Measurements from ENCODE around the gene BCL2. TPM values are rescaled to one million over a fixed set of nuclear protein-coding genes. Genes with fewer than 3 reads are reported as not detected.

Gene BCL2
- total and polyA plus RNA-seq, 2 donors from 2014 or later: 6.0 to 39.2 TPM

- H3K27ac ChIP-seq (ENCODE audit: low read depth in 2 of 2, low read length in 2 of 2): no peak overlapping the region
- H3K36me3 ChIP-seq (ENCODE audit: control insufficient read depth in 2 of 3, insufficient read depth in 3 of 3, low read length in 3 of 3): no peaks in the 10 kb centered on the region
- H3K27me3 ChIP-seq (ENCODE audit: control insufficient read depth, insufficient read depth, low read length): no peaks in the 10 kb centered on the region
- no peak overlapping the region for H3K9ac ChIP-seq (ENCODE audit: low read length in 3 of 3)
- FAIRE-seq (no peak), DNase-seq (no peak)
- H3K4me3 ChIP-seq (ENCODE audit: low read length in 3 of 3): no peak overlapping the region
- H3K4me1 ChIP-seq (ENCODE audit: control insufficient read depth in 2 of 3, insufficient read depth in 2 of 3, low read depth in 1 of 3, low read length in 3 of 3): peaks cover 0 to 16% (median 13%) of the 10 kb centered on the region in 3 donors
- intact Hi-C loops (cut with DNase I): no loop called here
- no peak for TF ChIP-seq CTCF (IDR thresholded peaks at IDR 0.05; ENCODE audit: borderline replicate concordance, extremely low read depth, insufficient read depth)
- H3K9me3 ChIP-seq (ENCODE audit: control insufficient read depth in 2 of 3, insufficient read depth in 1 of 3, low read length in 3 of 3): no peaks in the 10 kb centered on the region
These were observed 74.0 kb downstream of the BCL2 start for GRCh38 chr18:63245600-63245999.

GRCh38 chr18:63244607-63245006 lies 75.0 kb downstream of the BCL2 start:
- no peak for TF ChIP-seq CTCF (IDR thresholded peaks at IDR 0.05; ENCODE audit: borderline replicate concordance, extremely low read depth, insufficient read depth)
- peaks cover 0 to 22% (median 13%) of the 10 kb centered on the region in 3 donors for H3K4me1 ChIP-seq (ENCODE audit: control insufficient read depth in 2 of 3, insufficient read depth in 2 of 3, low read depth in 1 of 3, low read length in 3 of 3)
- H3K27me3 ChIP-seq (ENCODE audit: control insufficient read depth, insufficient read depth, low read length): no peaks in the 10 kb centered on the region
- no peaks in the 10 kb centered on the region for H3K9me3 ChIP-seq (ENCODE audit: control insufficient read depth in 2 of 3, insufficient read depth in 1 of 3, low read length in 3 of 3)
- FAIRE-seq (no peak), DNase-seq (peak in 1 of 5 donors; percentile 34)
- H3K27ac ChIP-seq (ENCODE audit: low read depth in 2 of 2, low read length in 2 of 2): no peak overlapping the region
- no peak overlapping the region for H3K9ac ChIP-seq (ENCODE audit: low read length in 3 of 3)
- intact Hi-C loops (cut with DNase I): no loop called here
- H3K36me3 ChIP-seq (ENCODE audit: control insufficient read depth in 2 of 3, insufficient read depth in 3 of 3, low read length in 3 of 3): no peaks in the 10 kb centered on the region
- no peak overlapping the region for H3K4me3 ChIP-seq (ENCODE audit: low read length in 3 of 3)

GRCh38 chr18:63241760-63242159 lies 77.8 kb downstream of the BCL2 start:
- Histone ChIP-seq H3K4me3 (ENCODE audit: low read length in 3 of 3) (peak overlapping the region in 1 of 3 donors; percentile 2), H3K27ac (ENCODE audit: low read depth in 2 of 2, low read length in 2 of 2) (peak overlapping the region in 1 of 2 donors; percentile 41), H3K27me3 (ENCODE audit: control insufficient read depth, insufficient read depth, low read length) (no peaks in the 10 kb centered on the region), H3K4me1 (ENCODE audit: control insufficient read depth in 2 of 3, insufficient read depth in 2 of 3, low read depth in 1 of 3, low read length in 3 of 3) (peaks cover 11 to 44% (median 22%) of the 10 kb centered on the region in 3 donors), H3K9me3 (ENCODE audit: control insufficient read depth in 2 of 3, insufficient read depth in 1 of 3, low read length in 3 of 3) (no peaks in the 10 kb centered on the region), H3K36me3 (ENCODE audit: control insufficient read depth in 2 of 3, insufficient read depth in 3 of 3, low read length in 3 of 3) (no peaks in the 10 kb centered on the region), H3K9ac (ENCODE audit: low read length in 3 of 3) (no peak overlapping the region)
- no peak for TF ChIP-seq CTCF (IDR thresholded peaks at IDR 0.05; ENCODE audit: borderline replicate concordance, extremely low read depth, insufficient read depth)
- FAIRE-seq (no peak), DNase-seq (no peak)
- intact Hi-C loops (cut with DNase I): no loop called here

GRCh38 chr18:63241317-63241712 lies 78.3 kb downstream of the BCL2 start:
- TF ChIP-seq CTCF (IDR thresholded peaks at IDR 0.05; ENCODE audit: borderline replicate concordance, extremely low read depth, insufficient read depth): no peak
- Histone ChIP-seq H3K27me3 (ENCODE audit: control insufficient read depth, insufficient read depth, low read length) (no peaks in the 10 kb centered on the region), H3K4me3 (ENCODE audit: low read length in 3 of 3) (peak overlapping the region in 1 of 3 donors; percentile 2), H3K9ac (ENCODE audit: low read length in 3 of 3) (no peak overlapping the region), H3K36me3 (ENCODE audit: control insufficient read depth in 2 of 3, insufficient read depth in 3 of 3, low read length in 3 of 3) (no peaks in the 10 kb centered on the region), H3K9me3 (ENCODE audit: control insufficient read depth in 2 of 3, insufficient read depth in 1 of 3, low read length in 3 of 3) (no peaks in the 10 kb centered on the region), H3K4me1 (ENCODE audit: control insufficient read depth in 2 of 3, insufficient read depth in 2 of 3, low read depth in 1 of 3, low read length in 3 of 3) (peaks cover 11 to 46% (median 22%) of the 10 kb centered on the region in 3 donors), H3K27ac (ENCODE audit: low read depth in 2 of 2, low read length in 2 of 2) (peak overlapping the region in 1 of 2 donors; percentile 41)
- FAIRE-seq (no peak), DNase-seq (no peak)
- intact Hi-C loops (cut with DNase I): no loop called here
